Stimulated activated CD4-positive, alpha-beta T cell treated with anti-CD3 and anti-CD28 coated beads, Interleukin-4, amount 100 ng/mL, for 24 hours (primary cell): ENCODE results near the gene CERK.

Source experiments
- DNase-seq: peaks from one replicate; pipeline ENCODE4 v3.0.0-alpha.2; 2020

Gene CERK

GRCh38 chr22:46764779-46765485 is 26.9 kb upstream of the CERK start:
- no peak for DNase-seq

GRCh38 chr22:46764140-46764680 is 26.2 kb upstream of the CERK start:
- no peak for DNase-seq

GRCh38 chr22:46763051-46763705 is 25.1 kb upstream of the CERK start:
- DNase-seq = peak; percentile 29

- peak; percentile 96 for DNase-seq
Measured at GRCh38 chr22:46762238-46763050, 24.4 kb upstream of the CERK start, which contains the start of gene TBC1D22A. TSS of gene TBC1D22A (plus strand) at chr22:46762650. CDS start at chr22:46762787, 137 bp downstream.

- no peak for DNase-seq
Measured at GRCh38 chr22:46761539-46762237, 23.6 kb upstream of the CERK start.

GRCh38 chr22:46761017-46761416 is 23.0 kb upstream of the CERK start:
- DNase-seq = no peak

- DNase-seq = peak; percentile 63
Measured at GRCh38 chr22:46758867-46759290, 20.8 kb upstream of the CERK start.

- no peak for DNase-seq
Measured at GRCh38 chr22:46758121-46758520, 20.1 kb upstream of the CERK start.

- no peak for DNase-seq
Measured at GRCh38 chr22:46757104-46757503, 19.1 kb upstream of the CERK start.

- DNase-seq = no peak
Measured at GRCh38 chr22:46756097-46756496, 18.0 kb upstream of the CERK start.

GRCh38 chr22:46755525-46755924 is 17.5 kb upstream of the CERK start:
- no peak for DNase-seq

- DNase-seq = no peak
Measured at GRCh38 chr22:46754826-46755225, 16.8 kb upstream of the CERK start.

GRCh38 chr22:46754110-46754799 is 16.2 kb upstream of the CERK start:
- DNase-seq = peak; percentile 44

GRCh38 chr22:46753761-46754109 is 15.7 kb upstream of the CERK start:
- no peak for DNase-seq

GRCh38 chr22:46753360-46753759 is 15.3 kb upstream of the CERK start:
- DNase-seq = no peak

GRCh38 chr22:46752988-46753310 is 14.9 kb upstream of the CERK start:
- no peak for DNase-seq

GRCh38 chr22:46752286-46752987 is 14.4 kb upstream of the CERK start:
- no peak for DNase-seq

GRCh38 chr22:46750863-46751443 is 12.9 kb upstream of the CERK start:
- no peak for DNase-seq

GRCh38 chr22:46750530-46750800 is 12.4 kb upstream of the CERK start:
- DNase-seq = no peak

- no peak for DNase-seq
Measured at GRCh38 chr22:46749682-46750529, 11.9 kb upstream of the CERK start.
